Measurements from ENCODE around the gene ERCC6L. TPM values are rescaled to one million over a fixed set of nuclear protein-coding genes. Genes with fewer than 3 reads are reported as not detected.

The ERCC6L gene
- total and polyA plus RNA-seq, 2 of the 13 experiments (the other 11 are each of a cell fraction or from before 2014, with no cell fraction given) = 0.86 to 9.5 TPM

DNA sequence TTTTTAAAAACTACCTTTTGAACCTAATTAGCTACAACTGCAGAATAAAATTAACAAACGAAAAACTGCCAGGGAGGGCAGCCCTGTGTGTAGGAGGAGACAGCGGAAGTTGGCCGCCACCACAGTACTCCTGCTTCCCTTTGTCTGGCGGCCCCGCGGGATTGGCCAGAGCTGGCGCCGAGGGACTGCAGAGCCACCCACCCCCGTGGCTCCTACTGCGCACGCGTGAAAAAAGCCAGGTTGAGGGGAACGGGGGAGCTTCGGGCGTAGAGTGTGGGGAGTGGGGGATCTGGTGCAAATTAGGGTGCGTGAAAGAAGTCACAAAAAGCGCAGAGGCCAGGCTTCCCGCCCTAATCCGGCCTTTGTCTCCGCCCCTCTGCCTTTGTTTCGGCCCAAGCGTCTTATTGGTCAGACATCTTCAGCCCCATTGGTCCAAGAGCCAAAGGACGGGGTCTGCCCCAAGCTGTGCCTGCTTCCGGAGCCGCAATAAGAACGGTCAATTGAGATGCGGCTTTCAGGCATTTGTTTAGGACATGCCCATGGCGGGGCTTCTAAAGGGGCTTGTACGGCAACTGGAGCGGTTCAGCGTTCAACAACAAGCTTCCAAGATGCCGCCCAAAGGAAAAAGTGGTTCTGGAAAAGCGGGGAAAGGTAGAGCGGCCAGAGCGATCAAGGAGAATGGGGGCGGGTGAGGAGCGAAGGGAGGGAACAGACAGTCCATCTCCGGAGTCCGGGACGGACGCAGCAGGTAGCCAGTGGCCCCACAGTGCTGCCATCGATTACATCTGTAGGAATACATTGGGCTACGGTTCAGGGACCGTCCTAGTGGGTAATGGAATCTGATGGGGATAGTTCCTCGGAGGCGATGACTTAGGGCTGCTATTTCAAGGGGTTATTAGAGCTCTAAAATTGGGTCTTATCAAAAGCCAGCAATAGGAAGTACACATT, 57.4 kb downstream of the ERCC6L start, which contains the start of gene PIN4 (continued):
- no peak for TF ChIP-seq SOX13 (IDR thresholded peaks at IDR 0.05)
- peak in 1 of 2 experiments; percentile 46; a peak in 1 of 4 replicates for TF ChIP-seq SOX13 (CRISPR knock-in tag; conservative IDR thresholded peaks at IDR 0.05 in 1 of 2, IDR thresholded peaks at IDR 0.05 in 1 of 2)
- no peak for TF ChIP-seq ZNF530 (CRISPR knock-in tag; IDR thresholded peaks at IDR 0.05; ENCODE audit: low read depth)
- peak; percentile 100 for TF ChIP-seq ZNF335 (CRISPR knock-in tag; IDR thresholded peaks at IDR 0.05)
- TF ChIP-seq HOXA7 (CRISPR knock-in tag; IDR thresholded peaks at IDR 0.05) = no peak
- no peak for TF ChIP-seq ZNF607 (CRISPR knock-in tag; IDR thresholded peaks at IDR 0.05; ENCODE audit: borderline replicate concordance)
- no peak for TF ChIP-seq ZNF703 (CRISPR knock-in tag; IDR thresholded peaks at IDR 0.05; ENCODE audit: borderline replicate concordance)
- peak; percentile 76 for TF ChIP-seq KAT8 (CRISPR knock-in tag; IDR thresholded peaks at IDR 0.05)
- TF ChIP-seq, protein P1, sequence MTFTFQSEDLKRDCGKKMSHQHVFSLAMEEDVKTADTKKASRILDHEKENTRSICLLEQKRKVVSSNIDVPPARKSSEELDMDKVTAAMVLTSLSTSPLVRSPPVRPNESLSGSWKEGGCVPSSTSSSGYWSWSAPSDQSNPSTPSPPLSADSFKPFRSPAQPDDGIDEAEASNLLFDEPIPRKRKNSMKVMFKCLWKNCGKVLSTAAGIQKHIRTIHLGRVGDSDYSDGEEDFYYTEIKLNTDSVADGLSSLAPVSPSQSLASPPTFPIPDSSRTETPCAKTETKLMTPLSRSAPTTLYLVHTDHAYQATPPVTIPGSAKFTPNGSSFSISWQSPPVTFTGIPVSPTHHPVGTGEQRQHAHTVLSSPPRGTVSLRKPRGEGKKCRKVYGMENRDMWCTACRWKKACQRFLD (CRISPR knock-in tag; IDR thresholded peaks at IDR 0.05; ENCODE audit: borderline replicate concordance) = no peak
- TF ChIP-seq U2AF2 (IDR thresholded peaks at IDR 0.05; ENCODE audit: low read depth, low read length) = no peak
- TF ChIP-seq, protein P2, sequence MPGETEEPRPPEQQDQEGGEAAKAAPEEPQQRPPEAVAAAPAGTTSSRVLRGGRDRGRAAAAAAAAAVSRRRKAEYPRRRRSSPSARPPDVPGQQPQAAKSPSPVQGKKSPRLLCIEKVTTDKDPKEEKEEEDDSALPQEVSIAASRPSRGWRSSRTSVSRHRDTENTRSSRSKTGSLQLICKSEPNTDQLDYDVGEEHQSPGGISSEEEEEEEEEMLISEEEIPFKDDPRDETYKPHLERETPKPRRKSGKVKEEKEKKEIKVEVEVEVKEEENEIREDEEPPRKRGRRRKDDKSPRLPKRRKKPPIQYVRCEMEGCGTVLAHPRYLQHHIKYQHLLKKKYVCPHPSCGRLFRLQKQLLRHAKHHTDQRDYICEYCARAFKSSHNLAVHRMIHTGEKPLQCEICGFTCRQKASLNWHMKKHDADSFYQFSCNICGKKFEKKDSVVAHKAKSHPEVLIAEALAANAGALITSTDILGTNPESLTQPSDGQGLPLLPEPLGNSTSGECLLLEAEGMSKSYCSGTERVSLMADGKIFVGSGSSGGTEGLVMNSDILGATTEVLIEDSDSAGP (CRISPR knock-in tag; IDR thresholded peaks at IDR 0.05; ENCODE audit: borderline replicate concordance) = peak; percentile 47; the same call in 1 of the 2 replicates
- TF ChIP-seq PHF21A (CRISPR knock-in tag; IDR thresholded peaks at IDR 0.05) = peak; percentile 50; the same call in 1 of the 2 replicates
- no peak for TF ChIP-seq TEAD3 (CRISPR knock-in tag; optimal IDR thresholded peaks at IDR 0.05; ENCODE audit: borderline replicate concordance)
- no peak for TF ChIP-seq CCDC6 (CRISPR knock-in tag; IDR thresholded peaks at IDR 0.05)
- TF ChIP-seq, protein P3, sequence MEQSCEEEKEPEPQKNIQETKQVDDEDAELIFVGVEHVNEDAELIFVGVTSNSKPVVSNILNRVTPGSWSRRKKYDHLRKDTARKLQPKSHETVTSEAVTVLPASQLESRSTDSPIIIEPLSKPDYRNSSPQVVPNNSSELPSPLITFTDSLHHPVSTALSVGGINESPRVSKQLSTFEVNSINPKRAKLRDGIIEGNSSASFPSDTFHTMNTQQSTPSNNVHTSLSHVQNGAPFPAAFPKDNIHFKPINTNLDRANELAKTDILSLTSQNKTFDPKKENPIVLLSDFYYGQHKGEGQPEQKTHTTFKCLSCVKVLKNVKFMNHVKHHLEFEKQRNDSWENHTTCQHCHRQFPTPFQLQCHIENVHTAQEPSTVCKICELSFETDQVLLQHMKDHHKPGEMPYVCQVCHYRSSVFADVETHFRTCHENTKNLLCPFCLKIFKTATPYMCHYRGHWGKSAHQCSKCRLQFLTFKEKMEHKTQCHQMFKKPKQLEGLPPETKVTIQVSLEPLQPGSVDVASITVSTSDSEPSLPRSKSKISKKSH (CRISPR knock-in tag; IDR thresholded peaks at IDR 0.05; ENCODE audit: borderline replicate concordance) = peak; percentile 38; the same call in 1 of the 2 replicates
- TF ChIP-seq, protein P4, sequence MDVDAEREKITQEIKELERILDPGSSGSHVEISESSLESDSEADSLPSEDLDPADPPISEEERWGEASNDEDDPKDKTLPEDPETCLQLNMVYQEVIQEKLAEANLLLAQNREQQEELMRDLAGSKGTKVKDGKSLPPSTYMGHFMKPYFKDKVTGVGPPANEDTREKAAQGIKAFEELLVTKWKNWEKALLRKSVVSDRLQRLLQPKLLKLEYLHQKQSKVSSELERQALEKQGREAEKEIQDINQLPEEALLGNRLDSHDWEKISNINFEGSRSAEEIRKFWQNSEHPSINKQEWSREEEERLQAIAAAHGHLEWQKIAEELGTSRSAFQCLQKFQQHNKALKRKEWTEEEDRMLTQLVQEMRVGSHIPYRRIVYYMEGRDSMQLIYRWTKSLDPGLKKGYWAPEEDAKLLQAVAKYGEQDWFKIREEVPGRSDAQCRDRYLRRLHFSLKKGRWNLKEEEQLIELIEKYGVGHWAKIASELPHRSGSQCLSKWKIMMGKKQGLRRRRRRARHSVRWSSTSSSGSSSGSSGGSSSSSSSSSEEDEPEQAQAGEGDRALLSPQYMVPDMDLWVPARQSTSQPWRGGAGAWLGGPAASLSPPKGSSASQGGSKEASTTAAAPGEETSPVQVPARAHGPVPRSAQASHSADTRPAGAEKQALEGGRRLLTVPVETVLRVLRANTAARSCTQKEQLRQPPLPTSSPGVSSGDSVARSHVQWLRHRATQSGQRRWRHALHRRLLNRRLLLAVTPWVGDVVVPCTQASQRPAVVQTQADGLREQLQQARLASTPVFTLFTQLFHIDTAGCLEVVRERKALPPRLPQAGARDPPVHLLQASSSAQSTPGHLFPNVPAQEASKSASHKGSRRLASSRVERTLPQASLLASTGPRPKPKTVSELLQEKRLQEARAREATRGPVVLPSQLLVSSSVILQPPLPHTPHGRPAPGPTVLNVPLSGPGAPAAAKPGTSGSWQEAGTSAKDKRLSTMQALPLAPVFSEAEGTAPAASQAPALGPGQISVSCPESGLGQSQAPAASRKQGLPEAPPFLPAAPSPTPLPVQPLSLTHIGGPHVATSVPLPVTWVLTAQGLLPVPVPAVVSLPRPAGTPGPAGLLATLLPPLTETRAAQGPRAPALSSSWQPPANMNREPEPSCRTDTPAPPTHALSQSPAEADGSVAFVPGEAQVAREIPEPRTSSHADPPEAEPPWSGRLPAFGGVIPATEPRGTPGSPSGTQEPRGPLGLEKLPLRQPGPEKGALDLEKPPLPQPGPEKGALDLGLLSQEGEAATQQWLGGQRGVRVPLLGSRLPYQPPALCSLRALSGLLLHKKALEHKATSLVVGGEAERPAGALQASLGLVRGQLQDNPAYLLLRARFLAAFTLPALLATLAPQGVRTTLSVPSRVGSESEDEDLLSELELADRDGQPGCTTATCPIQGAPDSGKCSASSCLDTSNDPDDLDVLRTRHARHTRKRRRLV (CRISPR knock-in tag; IDR thresholded peaks at IDR 0.05) = no peak

Data from HepG2 (cell line).